Measurements from ENCODE around the gene TARP.
"Not testable (repeated sequence)": the region's sequence is repeated elsewhere in the genome, so short reads cannot be mapped to it uniquely, and the experiment has no call there.

Gene TARP

GRCh38 chr7:38257350-38257677 lies 16.1 kb downstream of the TARP start (continued):
- TF ChIP-seq SALL2 (tag by site-specific recombination; IDR thresholded peaks at IDR 0.05; ENCODE audit: borderline replicate concordance) (no peak), ZNF830 (tag by site-specific recombination; IDR thresholded peaks at IDR 0.05; ENCODE audit: low read depth) (no peak), ZNF544 (tag by site-specific recombination; IDR thresholded peaks at IDR 0.05) (no peak), KLF10 (tag by site-specific recombination; IDR thresholded peaks at IDR 0.05) (no peak), ZNF555 (tag by site-specific recombination; conservative IDR thresholded peaks at IDR 0.05) (no peak), SP3 (tag by site-specific recombination; IDR thresholded peaks at IDR 0.05) (no peak)

- H3K27ac ChIP-seq (ENCODE audit: extremely low read depth, low read depth, low read length); H3K4me1 ChIP-seq (ENCODE audit: control insufficient read depth, insufficient read depth, low read length); H3K9me3 ChIP-seq (ENCODE audit: control insufficient read depth, insufficient read depth, low read depth, low read length); H3K4me3 ChIP-seq (ENCODE audit: low read depth, low read length); POLR2A ChIA-PET; H3K36me3 ChIP-seq (ENCODE audit: control insufficient read depth in 2 of 2, insufficient read depth in 1 of 2, low read length in 2 of 2); CTCF ChIA-PET: not testable (repeated sequence)
Measured at GRCh38 chr7:38249849-38250248, 23.6 kb downstream of the TARP start.

DNA sequence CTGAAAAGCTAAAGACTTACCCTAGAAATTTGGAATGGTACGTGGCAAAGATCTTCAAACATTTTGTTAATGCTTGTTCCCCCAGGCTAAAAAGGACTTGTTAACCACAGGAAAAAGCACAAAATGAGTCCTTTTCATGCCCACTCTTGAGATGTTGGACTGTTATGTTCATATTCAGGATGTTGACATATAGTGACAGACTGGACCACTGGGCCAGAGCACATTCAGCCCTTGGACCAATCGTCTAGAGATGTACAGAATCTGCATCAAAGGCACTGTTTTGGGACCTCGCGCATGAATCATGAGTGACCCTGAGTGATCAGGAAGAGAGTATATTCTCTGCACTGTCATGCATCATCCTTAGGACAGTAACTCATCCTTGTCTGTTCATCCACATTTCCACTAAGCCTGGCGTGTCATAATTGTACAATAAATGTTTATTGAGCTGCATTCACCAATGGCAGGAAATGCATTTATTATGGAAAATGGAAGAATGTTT lies 25.3 kb downstream of the TARP start:
- CTCF ChIA-PET: no interaction called here
- POLR2A ChIA-PET: no interaction called here

GRCh38 chr7:38245409-38245977 lies 27.9 kb downstream of the TARP start:
- no peak overlapping the region for H3K4me3 ChIP-seq (ENCODE audit: low read depth, low read length)
- H3K4me1 ChIP-seq (ENCODE audit: control insufficient read depth, insufficient read depth, low read length): no peaks in the 10 kb centered on the region
- ChIA-PET CTCF (interaction anchor here (1.0 kb wide), 1 partner anchor 90 kb away, joined by 3 read pairs; no protein-coding TSS in a partner anchor), POLR2A (no interaction called here)
- TF ChIP-seq INSM2 (tag by site-specific recombination; IDR thresholded peaks at IDR 0.05): no peak
- H3K27ac ChIP-seq (ENCODE audit: extremely low read depth, low read depth, low read length): no peak overlapping the region
- no peaks in the 10 kb centered on the region for H3K9me3 ChIP-seq (ENCODE audit: control insufficient read depth, insufficient read depth, low read depth, low read length)
- no peaks in the 10 kb centered on the region for H3K36me3 ChIP-seq (ENCODE audit: control insufficient read depth in 2 of 2, insufficient read depth in 1 of 2, low read length in 2 of 2)

More for the DNA sequence above, 25.3 kb downstream of the TARP start:
- Histone ChIP-seq H3K9me3 (ENCODE audit: control insufficient read depth, insufficient read depth, low read depth, low read length) (no peaks in the 10 kb centered on the region), H3K4me1 (ENCODE audit: control insufficient read depth, insufficient read depth, low read length) (no peaks in the 10 kb centered on the region), H3K27ac (ENCODE audit: extremely low read depth, low read depth, low read length) (no peak overlapping the region), H3K36me3 (ENCODE audit: control insufficient read depth in 2 of 2, insufficient read depth in 1 of 2, low read length in 2 of 2) (no peaks in the 10 kb centered on the region), H3K4me3 (ENCODE audit: low read depth, low read length) (no peak overlapping the region)
- TF ChIP-seq ZBTB48 (tag by site-specific recombination; IDR thresholded peaks at IDR 0.05) (no peak), ZBTB26 (tag by site-specific recombination; optimal IDR thresholded peaks at IDR 0.05) (no peak), ZNF510 (tag by site-specific recombination; IDR thresholded peaks at IDR 0.05; ENCODE audit: insufficient replicate concordance) (no peak), ZNF155 (tag by site-specific recombination; IDR thresholded peaks at IDR 0.05) (no peak), ZNF416 (tag by site-specific recombination; IDR thresholded peaks at IDR 0.05) (no peak), ZNF580 (tag by site-specific recombination; IDR thresholded peaks at IDR 0.05) (no peak), ZNF785 (tag by site-specific recombination; IDR thresholded peaks at IDR 0.05) (no peak), ZNF843 (tag by site-specific recombination; IDR thresholded peaks at IDR 0.05) (no peak), ZBTB17 (tag by site-specific recombination; IDR thresholded peaks at IDR 0.05) (no peak), ZNF184 (tag by site-specific recombination; IDR thresholded peaks at IDR 0.05) (no peak)
